ENCODE measurements around the gene CSRP1.
"Not testable (repeated sequence)": the region's sequence is repeated elsewhere in the genome, so short reads cannot be mapped to it uniquely, and the experiment has no call there.

The CSRP1 gene

GRCh38 chr1:201537891-201538611, 31.1 kb upstream of the CSRP1 start:
- DNase-seq (ENCODE audit: low read depth, low spot score): no peak

- no peak for DNase-seq (ENCODE audit: low read depth, low spot score)
These were observed 30.5 kb upstream of the CSRP1 start for GRCh38 chr1:201537467-201537866.

GRCh38 chr1:201537028-201537427, 30.1 kb upstream of the CSRP1 start:
- DNase-seq (ENCODE audit: low read depth, low spot score): no peak

- DNase-seq (ENCODE audit: low read depth, low spot score): no peak
These were observed 29.6 kb upstream of the CSRP1 start for GRCh38 chr1:201536558-201536957.

- DNase-seq (ENCODE audit: low read depth, low spot score): no peak
These were observed 29.0 kb upstream of the CSRP1 start for GRCh38 chr1:201535919-201536245.

GRCh38 chr1:201535046-201535918, 28.4 kb upstream of the CSRP1 start:
- no peak for DNase-seq (ENCODE audit: low read depth, low spot score)

GRCh38 chr1:201533836-201534235, 26.9 kb upstream of the CSRP1 start:
- DNase-seq (ENCODE audit: low read depth, low spot score): no peak

GRCh38 chr1:201531551-201532425, 24.9 kb upstream of the CSRP1 start:
- no peak for DNase-seq (ENCODE audit: low read depth, low spot score)

- DNase-seq (ENCODE audit: low read depth, low spot score): no peak
These were observed 24.0 kb upstream of the CSRP1 start for GRCh38 chr1:201530741-201531531.

GRCh38 chr1:201528631-201529252, 21.8 kb upstream of the CSRP1 start:
- DNase-seq (ENCODE audit: low read depth, low spot score): no peak

GRCh38 chr1:201527879-201528278, 21.0 kb upstream of the CSRP1 start:
- no peak for DNase-seq (ENCODE audit: low read depth, low spot score)

- no peak for DNase-seq (ENCODE audit: low read depth, low spot score)
These were observed 18.4 kb upstream of the CSRP1 start for GRCh38 chr1:201525193-201525778.

GRCh38 chr1:201520046-201520575, 13.2 kb upstream of the CSRP1 start:
- not testable (repeated sequence) for DNase-seq (ENCODE audit: low read depth, low spot score)

- DNase-seq (ENCODE audit: low read depth, low spot score): no peak
These were observed 11.1 kb upstream of the CSRP1 start for GRCh38 chr1:201518071-201518470.

- no peak for DNase-seq (ENCODE audit: low read depth, low spot score)
These were observed 10.7 kb upstream of the CSRP1 start for GRCh38 chr1:201517631-201518030.

GRCh38 chr1:201516511-201517127, 9.7 kb upstream of the CSRP1 start:
- no peak for DNase-seq (ENCODE audit: low read depth, low spot score)

GRCh38 chr1:201515895-201516294, 9.0 kb upstream of the CSRP1 start:
- DNase-seq (ENCODE audit: low read depth, low spot score): no peak

GRCh38 chr1:201515062-201515750, 8.3 kb upstream of the CSRP1 start:
- DNase-seq (ENCODE audit: low read depth, low spot score): no peak

GRCh38 chr1:201514466-201514865, 7.5 kb upstream of the CSRP1 start:
- no peak for DNase-seq (ENCODE audit: low read depth, low spot score)
